Astrocyte (in vitro differentiated cells and primary cell): ENCODE data around the gene GLYATL1.

Source experiments
- CTCF ChIP-seq: IDR thresholded peaks from 2 replicates; pipeline ENCODE4 v1.5.1; 2011; ENCODE audit warnings: low read depth, mild to moderate bottlenecking, inconsistent platforms, low read length, moderate library complexity; ENCODE audit not compliant: insufficient read depth
- EZH2 ChIP-seq: IDR thresholded peaks from 2 replicates; pipeline ENCODE4 v1.6.1; 2012; ENCODE audit warnings: mild to moderate bottlenecking, low read length, inconsistent platforms; ENCODE audit not compliant: insufficient read depth

GRCh38 chr11:58999291-58999680 is 60.0 kb downstream of the GLYATL1 start:
- no peak for TF ChIP-seq CTCF
- no peak for TF ChIP-seq EZH2
